ENCODE results near the gene RPTN.

Gene RPTN

DNA sequence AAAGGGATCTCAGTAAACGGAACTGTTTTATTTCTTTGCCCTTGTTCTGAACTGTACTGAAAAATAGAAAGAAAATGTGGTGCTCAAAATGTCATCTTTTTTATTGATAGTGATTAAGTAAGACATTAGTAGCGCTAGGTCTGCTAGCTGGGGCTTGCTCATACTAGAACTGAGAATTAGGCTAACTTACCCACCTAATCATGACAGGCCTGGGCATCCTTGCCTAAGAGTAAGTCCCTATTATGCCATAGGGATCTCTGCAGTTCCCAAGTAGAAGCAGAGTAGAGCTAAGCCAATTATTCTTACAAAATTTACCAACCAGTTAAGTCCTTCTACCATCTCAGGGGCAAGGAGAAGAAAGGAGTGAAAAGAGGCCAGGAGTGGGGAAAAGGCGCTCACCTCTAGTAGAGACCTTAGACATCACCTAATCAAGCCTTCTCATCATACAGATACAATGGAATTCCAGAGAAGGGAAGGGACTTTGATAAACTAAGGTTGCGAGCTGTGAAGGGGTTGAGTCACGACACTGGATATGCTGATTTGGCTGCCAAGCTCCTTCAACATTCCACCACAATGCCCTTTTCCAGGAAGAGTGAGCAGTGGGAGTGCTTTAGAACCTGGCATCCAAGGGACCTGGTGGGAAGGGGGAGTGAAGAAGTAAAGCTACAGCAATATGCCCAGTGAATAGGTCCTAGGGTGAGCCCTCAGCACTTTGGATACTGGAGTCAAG, 27.7 kb upstream of the RPTN start:
- Histone ChIP-seq H3K4me1 (ENCODE audit: control insufficient read depth, insufficient read depth, low read depth, low read length) (peaks cover 2% of the 10 kb centered on the region), H2AK5ac (ENCODE audit: low read length, severe bottlenecking) (no peak overlapping the region), H3K9ac (ENCODE audit: low read length) (peak overlapping the region; percentile 6), H3K79me1 (replicated peaks; ENCODE audit: low read length, poor library complexity, severe bottlenecking) (no peaks in the 10 kb centered on the region), H4K91ac (ENCODE audit: low read length) (no peak overlapping the region), H2BK120ac (ENCODE audit: low read depth, low read length) (no peak overlapping the region), H2BK15ac (ENCODE audit: low read depth, poor library complexity, severe bottlenecking) (no peak overlapping the region), H3K18ac (ENCODE audit: low read depth in 1 of 2, low read length in 2 of 2) (no peak overlapping the region), H3K23ac (ENCODE audit: low read length in 2 of 2) (no peak overlapping the region), H3K4ac (ENCODE audit: low read depth in 1 of 2, low read length in 2 of 2) (no peak overlapping the region), H3K4me2 (ENCODE audit: low read length, poor library complexity, severe bottlenecking) (no peak overlapping the region), H4K8ac (ENCODE audit: low read length) (no peak overlapping the region), H3K14ac (ENCODE audit: low read length in 2 of 2) (no peak overlapping the region), H2BK5ac (ENCODE audit: low read depth, low read length, poor library complexity, severe bottlenecking) (no peak overlapping the region), H3K36me3 (ENCODE audit: control insufficient read depth in 1 of 2, insufficient read depth in 2 of 2, low read depth in 1 of 2, low read length in 2 of 2) (no peaks in the 10 kb centered on the region), H3K27ac (ENCODE audit: low read length, poor library complexity, severe bottlenecking) (no peak overlapping the region), H2AFZ (ENCODE audit: low read depth, low read length) (no peak overlapping the region), H2BK12ac (ENCODE audit: low read length in 2 of 2) (no peak overlapping the region), H3K27me3 (ENCODE audit: control insufficient read depth in 1 of 2, insufficient read depth in 1 of 2, low read length in 2 of 2) (peaks cover 0 to 26% of the 10 kb centered on the region in 2 experiments), H3K4me3 (ENCODE audit: insufficient read depth in 1 of 2, low read depth in 1 of 2, low read length in 2 of 2) (no peak overlapping the region), H3K9me3 (ENCODE audit: control insufficient read depth, low read length) (no peaks in the 10 kb centered on the region)
- 61% methylated on average over 4 of the region's 5 CpGs for WGBS
- no peak for DNase-seq

DNA sequence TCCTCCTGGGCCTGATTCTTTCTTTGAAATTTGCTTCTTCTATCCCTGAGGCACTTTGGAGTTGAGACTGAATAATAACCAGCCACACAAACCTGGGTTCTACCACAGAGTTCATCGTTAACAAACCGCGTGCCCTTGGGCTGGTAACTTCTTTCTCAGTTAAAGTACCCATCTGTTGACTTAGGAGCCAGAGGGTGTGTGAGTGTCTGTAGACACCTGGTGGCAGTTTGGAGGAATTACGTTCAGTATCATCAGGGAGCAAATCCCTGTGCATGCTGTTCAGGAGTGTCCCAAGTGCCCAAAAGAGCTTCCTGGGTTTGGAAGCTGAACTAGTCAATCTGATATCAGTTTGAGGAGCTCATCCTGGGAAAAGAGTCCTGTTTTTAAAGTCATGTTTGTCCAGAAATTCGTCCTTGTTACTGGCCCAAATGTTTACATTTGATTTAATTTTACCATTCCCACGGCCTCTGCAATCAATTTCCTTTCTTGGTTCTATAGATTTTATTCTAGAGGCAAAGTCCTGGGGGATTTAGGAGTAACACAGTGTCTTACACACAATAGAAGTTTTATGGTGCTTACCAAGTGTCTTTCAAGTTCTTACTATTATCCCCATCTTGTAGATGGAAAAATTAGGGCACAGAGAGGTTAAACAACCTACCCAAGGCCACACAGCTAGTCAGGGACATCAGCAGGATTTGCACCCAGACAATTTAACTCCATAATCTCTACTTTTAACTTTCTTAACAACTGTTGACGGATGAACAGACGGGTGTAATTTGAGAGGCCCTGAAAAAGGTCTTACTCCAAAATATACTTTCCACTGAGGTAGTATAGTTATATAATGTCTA, 26.7 kb upstream of the RPTN start:
- no peaks in the 10 kb centered on the region for H3K36me3 ChIP-seq (ENCODE audit: control insufficient read depth in 1 of 2, insufficient read depth in 2 of 2, low read depth in 1 of 2, low read length in 2 of 2)
- no peak overlapping the region for H3K18ac ChIP-seq (ENCODE audit: low read depth in 1 of 2, low read length in 2 of 2)
- H2BK12ac ChIP-seq (ENCODE audit: low read length in 2 of 2): no peak overlapping the region
- no peaks in the 10 kb centered on the region for H3K9me3 ChIP-seq (ENCODE audit: control insufficient read depth, low read length)
- peak; percentile 56 for DNase-seq
- H3K27ac ChIP-seq (ENCODE audit: low read length, poor library complexity, severe bottlenecking): no peak overlapping the region
- 48% methylated on average over 4 of the region's 8 CpGs for WGBS
- no peak overlapping the region for H2AFZ ChIP-seq (ENCODE audit: low read depth, low read length)
- H4K8ac ChIP-seq (ENCODE audit: low read length): no peak overlapping the region
- H4K91ac ChIP-seq (ENCODE audit: low read length): no peak overlapping the region
- H2AK5ac ChIP-seq (ENCODE audit: low read length, severe bottlenecking): no peak overlapping the region
- no peak overlapping the region for H3K23ac ChIP-seq (ENCODE audit: low read length in 2 of 2)
- no peak overlapping the region for H3K4ac ChIP-seq (ENCODE audit: low read depth in 1 of 2, low read length in 2 of 2)
- H3K27me3 ChIP-seq (ENCODE audit: control insufficient read depth in 1 of 2, insufficient read depth in 1 of 2, low read length in 2 of 2): peaks cover 0 to 26% of the 10 kb centered on the region in 2 experiments
- no peak overlapping the region for H3K4me2 ChIP-seq (ENCODE audit: low read length, poor library complexity, severe bottlenecking)
- H3K14ac ChIP-seq (ENCODE audit: low read length in 2 of 2): no peak overlapping the region
- H3K9ac ChIP-seq (ENCODE audit: low read length): no peak overlapping the region
- H3K4me3 ChIP-seq (ENCODE audit: insufficient read depth in 1 of 2, low read depth in 1 of 2, low read length in 2 of 2): no peak overlapping the region
- no peak overlapping the region for H2BK5ac ChIP-seq (ENCODE audit: low read depth, low read length, poor library complexity, severe bottlenecking)
- peaks cover 2% of the 10 kb centered on the region for H3K4me1 ChIP-seq (ENCODE audit: control insufficient read depth, insufficient read depth, low read depth, low read length)
- H2BK15ac ChIP-seq (ENCODE audit: low read depth, poor library complexity, severe bottlenecking): no peak overlapping the region
- H2BK120ac ChIP-seq (ENCODE audit: low read depth, low read length): no peak overlapping the region
- no peaks in the 10 kb centered on the region for H3K79me1 ChIP-seq (replicated peaks; ENCODE audit: low read length, poor library complexity, severe bottlenecking)

DNA sequence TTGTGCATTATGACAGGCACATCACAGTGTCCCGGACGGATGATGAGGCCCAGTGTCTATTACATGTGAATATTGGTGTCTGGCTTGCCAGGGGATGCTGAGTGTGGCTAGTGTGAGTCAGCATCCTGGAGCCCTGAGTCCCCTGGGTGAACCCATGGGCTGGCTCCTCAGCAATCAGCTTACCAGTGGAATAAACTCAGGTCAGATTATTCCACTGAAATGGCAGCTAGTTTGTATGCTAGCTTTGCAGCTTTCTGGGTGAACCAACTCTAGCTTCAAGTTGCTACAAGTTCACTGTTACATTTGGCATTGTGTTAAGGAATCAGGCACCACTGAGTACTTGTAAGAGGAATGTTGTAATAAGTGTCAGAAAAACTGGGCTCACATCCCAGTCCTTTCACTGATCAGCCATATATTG, 23.9 kb upstream of the RPTN start:
- H3K4me1 ChIP-seq (ENCODE audit: control insufficient read depth, insufficient read depth, low read depth, low read length): peaks cover 2% of the 10 kb centered on the region
- no peak overlapping the region for H2AK5ac ChIP-seq (ENCODE audit: low read length, severe bottlenecking)
- no peak overlapping the region for H3K4ac ChIP-seq (ENCODE audit: low read depth in 1 of 2, low read length in 2 of 2)
- H4K8ac ChIP-seq (ENCODE audit: low read length): no peak overlapping the region
- H3K9ac ChIP-seq (ENCODE audit: low read length): peak overlapping the region; percentile 34
- no peak overlapping the region for H2BK5ac ChIP-seq (ENCODE audit: low read depth, low read length, poor library complexity, severe bottlenecking)
- H3K27ac ChIP-seq (ENCODE audit: low read length, poor library complexity, severe bottlenecking): no peak overlapping the region
- H3K4me2 ChIP-seq (ENCODE audit: low read length, poor library complexity, severe bottlenecking): no peak overlapping the region
- no peak overlapping the region for H4K91ac ChIP-seq (ENCODE audit: low read length)
- no peaks in the 10 kb centered on the region for H3K36me3 ChIP-seq (ENCODE audit: control insufficient read depth in 1 of 2, insufficient read depth in 2 of 2, low read depth in 1 of 2, low read length in 2 of 2)
- no peak overlapping the region for H3K14ac ChIP-seq (ENCODE audit: low read length in 2 of 2)
- H2AFZ ChIP-seq (ENCODE audit: low read depth, low read length): no peak overlapping the region
- no peak overlapping the region for H2BK120ac ChIP-seq (ENCODE audit: low read depth, low read length)
- H3K9me3 ChIP-seq (ENCODE audit: control insufficient read depth, low read length): no peaks in the 10 kb centered on the region
- no peak overlapping the region for H3K18ac ChIP-seq (ENCODE audit: low read depth in 1 of 2, low read length in 2 of 2)
- no peak overlapping the region for H2BK12ac ChIP-seq (ENCODE audit: low read length in 2 of 2)
- H3K79me1 ChIP-seq (replicated peaks; ENCODE audit: low read length, poor library complexity, severe bottlenecking): no peaks in the 10 kb centered on the region
- WGBS: 72% methylated on average over 2 of the region's 2 CpGs
- no peak overlapping the region for H2BK15ac ChIP-seq (ENCODE audit: low read depth, poor library complexity, severe bottlenecking)
- H3K4me3 ChIP-seq (ENCODE audit: insufficient read depth in 1 of 2, low read depth in 1 of 2, low read length in 2 of 2): peak overlapping the region in 1 of 2 experiments; percentile 17
- H3K23ac ChIP-seq (ENCODE audit: low read length in 2 of 2): no peak overlapping the region
- DNase-seq: no peak
- H3K27me3 ChIP-seq (ENCODE audit: control insufficient read depth in 1 of 2, insufficient read depth in 1 of 2, low read length in 2 of 2): peaks cover 0 to 38% of the 10 kb centered on the region in 2 experiments

DNA sequence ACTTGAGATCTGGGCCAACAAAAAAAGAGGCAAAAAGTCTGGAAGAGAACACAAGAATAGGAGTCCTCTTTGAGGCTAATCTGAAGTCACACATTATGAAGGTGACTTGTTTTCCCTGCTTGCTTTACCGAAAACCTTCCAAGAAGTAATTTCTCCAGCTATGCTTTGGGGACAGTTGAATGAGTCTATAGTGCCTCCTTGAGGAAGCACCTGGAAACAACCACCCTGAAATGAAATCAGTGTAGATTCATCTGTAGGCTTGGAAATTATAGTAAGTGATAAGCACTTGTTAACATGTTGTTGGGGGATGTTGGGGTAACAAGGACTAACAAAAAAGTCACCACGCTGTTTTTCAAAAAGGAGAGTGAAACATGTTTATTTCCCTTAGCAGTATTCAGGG, 23.4 kb upstream of the RPTN start:
- H2BK15ac ChIP-seq (ENCODE audit: low read depth, poor library complexity, severe bottlenecking): no peak overlapping the region
- peaks cover 2% of the 10 kb centered on the region for H3K4me1 ChIP-seq (ENCODE audit: control insufficient read depth, insufficient read depth, low read depth, low read length)

More for the DNA sequence above, 23.4 kb upstream of the RPTN start:
- Histone ChIP-seq H2BK12ac (ENCODE audit: low read length in 2 of 2) (no peak overlapping the region), H2AFZ (ENCODE audit: low read depth, low read length) (no peak overlapping the region), H3K23ac (ENCODE audit: low read length in 2 of 2) (no peak overlapping the region), H2AK5ac (ENCODE audit: low read length, severe bottlenecking) (no peak overlapping the region), H3K27ac (ENCODE audit: low read length, poor library complexity, severe bottlenecking) (no peak overlapping the region), H3K14ac (ENCODE audit: low read length in 2 of 2) (no peak overlapping the region), H3K4ac (ENCODE audit: low read depth in 1 of 2, low read length in 2 of 2) (no peak overlapping the region), H4K8ac (ENCODE audit: low read length) (no peak overlapping the region), H3K27me3 (ENCODE audit: control insufficient read depth in 1 of 2, insufficient read depth in 1 of 2, low read length in 2 of 2) (peaks cover 0 to 38% of the 10 kb centered on the region in 2 experiments), H3K18ac (ENCODE audit: low read depth in 1 of 2, low read length in 2 of 2) (no peak overlapping the region), H3K36me3 (ENCODE audit: control insufficient read depth in 1 of 2, insufficient read depth in 2 of 2, low read depth in 1 of 2, low read length in 2 of 2) (no peaks in the 10 kb centered on the region), H3K9ac (ENCODE audit: low read length) (peak overlapping the region; percentile 34), H3K4me3 (ENCODE audit: insufficient read depth in 1 of 2, low read depth in 1 of 2, low read length in 2 of 2) (no peak overlapping the region), H4K91ac (ENCODE audit: low read length) (no peak overlapping the region), H3K79me1 (replicated peaks; ENCODE audit: low read length, poor library complexity, severe bottlenecking) (no peaks in the 10 kb centered on the region), H2BK5ac (ENCODE audit: low read depth, low read length, poor library complexity, severe bottlenecking) (no peak overlapping the region), H2BK120ac (ENCODE audit: low read depth, low read length) (no peak overlapping the region), H3K4me2 (ENCODE audit: low read length, poor library complexity, severe bottlenecking) (no peak overlapping the region), H3K9me3 (ENCODE audit: control insufficient read depth, low read length) (no peaks in the 10 kb centered on the region)
- WGBS: 65% methylated on average over 2 of the region's 2 CpGs
- no peak for DNase-seq

All from mesenchymal stem cell (in vitro differentiated cells and primary cell).